Heart left ventricle (tissue), 16 donors: Measurements from ENCODE around the gene OCIAD1. TPM values are rescaled to one million over a fixed set of nuclear protein-coding genes. Genes with fewer than 3 reads are reported as not detected.
"Not testable (repeated sequence)": the region's sequence is repeated elsewhere in the genome, so short reads cannot be mapped to it uniquely, and the experiment has no call there.

Experiments used
- ATAC-seq, 4 donors: fragments of 200-7000 bp; cut with Tn5 transposase; one replicate each; pipeline ENCODE4 v1.9.1; 2020 to 2022; ENCODE audit warnings: moderate library complexity in 4 of 4, mild to moderate bottlenecking in 3 of 4, moderate number of reproducible peaks in 1 of 4
- DNase-seq, 5 donors: peaks; one replicate each; pipeline ENCODE4 v3.0.0-alpha.2; 2020
- H3K27ac ChIP-seq, 12 donors: fragments of 200-600 bp; sonication (generic) in 4 of 12; one replicate each; pipeline versions ENCODE4 v1.5.0 to v1.8.0; 2016 to 2022; ENCODE audit warnings: mild to moderate bottlenecking in 2 of 12
- H3K27me3 ChIP-seq, 9 donors: fragments of 200-600 bp; sonication (generic) in 2 of 9; one replicate each; pipeline versions ENCODE4 v1.5.1 to v1.8.0; 2016 to 2022; ENCODE audit warnings: mild to moderate bottlenecking in 3 of 9
- H3K36me3 ChIP-seq, 9 donors: fragments of 200-600 bp; sonication (generic) in 2 of 9; one replicate each; pipeline versions ENCODE4 v1.5.0 to v1.8.0; 2018 to 2022; ENCODE audit warnings: mild to moderate bottlenecking in 2 of 9
- H3K4me1 ChIP-seq, 12 donors: fragments of 200-600 bp; sonication (generic) in 4 of 12; one replicate each; pipeline versions ENCODE4 v1.5.0 to v1.8.0; 2016 to 2022; ENCODE audit warnings: mild to moderate bottlenecking in 3 of 12
- H3K4me3 ChIP-seq, 12 donors: fragments of 200-600 bp; sonication (generic) in 4 of 12; one replicate each; pipeline versions ENCODE4 v1.5.0 to v1.8.0; 2017 to 2022; ENCODE audit warnings: mild to moderate bottlenecking in 9 of 12, moderate library complexity in 4 of 12
- H3K9me3 ChIP-seq, 12 donors: fragments of 200-600 bp; sonication (generic) in 4 of 12; one replicate each; pipeline versions ENCODE4 v1.5.0 to v1.8.0; 2016 to 2022; ENCODE audit warnings: mild to moderate bottlenecking in 1 of 12
- CTCF ChIP-seq, 12 donors: fragments of 200-600 bp; sonication (generic) in 4 of 12; IDR thresholded peaks; one replicate each; pipeline versions ENCODE4 v1.5.0 to v1.8.0; 2018 to 2022; ENCODE audit warnings: antibody characterized with exemption in 12 of 12, mild to moderate bottlenecking in 5 of 12
- POLR2A ChIP-seq, 2 donors: fragments of 450-650 bp; IDR thresholded peaks; one replicate each; pipeline ENCODE4 v1.6.1; 2017; ENCODE audit warnings: antibody characterized with exemption in 2 of 2, mild to moderate bottlenecking in 2 of 2, moderate library complexity in 2 of 2
- WGBS, 4 donors: extraction: QIAGEN DNeasy Blood & Tissue Kit in 2 of 4; methylation state at CpG; one replicate each; pipeline versions ENCODE4 v1.1.5 to v1.1.7; 2013 to 2018; 5-methylcytosine and 5-hydroxymethylcytosine counted together
- intact Hi-C, 10 donors: fragments of 100-400 bp; cut with DNase I; formaldehyde crosslinking; loops; one replicate each; pipeline versions ENCODE4 v1.11.1 to v1.14.2; 2022
- polyA plus RNA-seq, 2 donors: library from polyadenylated mRNA; stranded (reverse); fragments of 200-250 nt; gene quantifications; one replicate each; pipeline ENCODE4 v1.2.3, GENCODE V29; 2013
- total RNA-seq, 9 donors: library from RNA; depleted of rRNA in 2 of 9; stranded (reverse); fragments of >200 nt in 2 of 9; fragmentation: NEBNext Ultra II Directional in 3 of 9; extraction: Animal tissue kit (Norgen Biotek cat#: 25700) in 3 of 9; gene quantifications; one replicate each; pipeline versions ENCODE4 v1.1.0 to v1.2.4, GENCODE V29; 2016 to 2023
- donor health status: ischemic (EF 13 %, LVEDD 7.1; RV severe dilation, severe dysfunction).
- donor health status: healthy with polysubstance abuse.
- donor health status: DM: no; HTN: yes; CAD: no.
- donor health status: DM: no; HTN: no; CAD: no.
- donor health status: ischemic (EF 25% LVEDD 6.9; RV normal size, moderate dysfunction).
- donor health status: ischemic (EF 25% LVEDD 5.7; RV mildly dilated, moderate dysfunction).
- donor health status: healthy.
- donor health status: DM: yes; HTN: yes; CAD: no.
- donor health status: ischemic (EF 35%, LVEDD 5.7; RV mildly dilated, moderate dysfunction).
- donor health status: nonischemic (EF 11% LVEDD 7.7; RV severe dilation, severe dysfunction).
- donor health status: DM: yes; HTN: yes; CAD: no.
- donor health status: PGD.
- donor health status: ischemic (EF 29% LVEDD 5.4; RV normal size, mild dysfunction).
- donor health status: nonischemic (EF 23%, LVEDD 6.1; RV moderate dilation, normal function).

Gene OCIAD1
- total and polyA plus RNA-seq, 11 donors: 102 to 175 (median 133) TPM

GRCh38 chr4:48858130-48858529 is 27.2 kb downstream of the OCIAD1 start:
- Histone ChIP-seq H3K4me3 (no peak overlapping the region), H3K9me3 (no peaks in the 10 kb centered on the region), H3K27ac (no peak overlapping the region), H3K36me3 (peaks cover 3 to 90% (median 79%) of the 10 kb centered on the region in 9 donors), H3K4me1 (no peaks in the 10 kb centered on the region), H3K27me3 (no peaks in the 10 kb centered on the region)
- ATAC-seq (no peak), DNase-seq (no peak)
- TF ChIP-seq CTCF (IDR thresholded peaks at IDR 0.05) (peak in 1 of 12 donors; percentile 7), POLR2A (IDR thresholded peaks at IDR 0.05) (no peak)
- intact Hi-C loops: loop anchor here in 1 of 10 donors (10.0 kb wide), 1 partner anchor 273 kb away; no protein-coding TSS in a partner anchor
- 94 to 95% (median 94%) methylated on average over 7 of the region's 7 CpGs for WGBS, 4 donors

GRCh38 chr4:48862038-48862437 is 31.1 kb downstream of the OCIAD1 start:
- Histone ChIP-seq H3K4me1 (no peaks in the 10 kb centered on the region), H3K27me3 (no peaks in the 10 kb centered on the region), H3K9me3 (peaks cover 0 to 10% (median 0%) of the 10 kb centered on the region in 12 donors), H3K4me3 (no peak overlapping the region), H3K27ac (no peak overlapping the region), H3K36me3 (peaks cover 3 to 51% (median 44%) of the 10 kb centered on the region in 9 donors)
- intact Hi-C loops: no loop called here
- ATAC-seq (no peak), DNase-seq (no peak)
- 85 to 89% (median 86%) methylated on average over 3 of the region's 3 CpGs for WGBS, 4 donors
- TF ChIP-seq POLR2A (IDR thresholded peaks at IDR 0.05): no peak
- TF ChIP-seq CTCF (IDR thresholded peaks at IDR 0.05): no peak

- no peak for ATAC-seq
- H3K27ac ChIP-seq: no peak overlapping the region
- DNase-seq: no peak
- H3K4me1 ChIP-seq: no peaks in the 10 kb centered on the region
- WGBS, 4 donors: 67 to 76% (median 73%) methylated on average over 1 of the region's 1 CpG
- TF ChIP-seq CTCF (IDR thresholded peaks at IDR 0.05): no peak
- no peak for TF ChIP-seq POLR2A (IDR thresholded peaks at IDR 0.05)
- peaks cover 0 to 10% (median 0%) of the 10 kb centered on the region in 12 donors for H3K9me3 ChIP-seq
- peaks cover 3 to 45% (median 37%) of the 10 kb centered on the region in 9 donors for H3K36me3 ChIP-seq
- H3K4me3 ChIP-seq: no peak overlapping the region
- intact Hi-C loops: no loop called here
- no peaks in the 10 kb centered on the region for H3K27me3 ChIP-seq
These were observed 31.8 kb downstream of the OCIAD1 start for GRCh38 chr4:48862661-48863060.

GRCh38 chr4:48863728-48864127 is 32.8 kb downstream of the OCIAD1 start:
- no peaks in the 10 kb centered on the region for H3K27me3 ChIP-seq
- intact Hi-C loops: no loop called here
- no peaks in the 10 kb centered on the region for H3K4me1 ChIP-seq
- H3K36me3 ChIP-seq: peaks cover 0 to 35% (median 27%) of the 10 kb centered on the region in 9 donors
- TF ChIP-seq CTCF (IDR thresholded peaks at IDR 0.05): no peak
- no peak for TF ChIP-seq POLR2A (IDR thresholded peaks at IDR 0.05)
- ATAC-seq (no peak), DNase-seq (no peak)
- H3K27ac ChIP-seq: no peak overlapping the region
- no peak overlapping the region for H3K4me3 ChIP-seq
- WGBS, 4 donors: 89 to 96% (median 90%) methylated on average over 4 of the region's 4 CpGs
- peaks cover 0 to 10% (median 0%) of the 10 kb centered on the region in 12 donors for H3K9me3 ChIP-seq

GRCh38 chr4:48864696-48865095 is 33.8 kb downstream of the OCIAD1 start:
- H3K4me1 ChIP-seq, H3K4me3 ChIP-seq, H3K27ac ChIP-seq, DNase-seq, H3K27me3 ChIP-seq, ATAC-seq, intact Hi-C loops: not testable (repeated sequence)
- Histone ChIP-seq H3K9me3 (peaks cover 0 to 13% (median 0%) of the 10 kb centered on the region in 12 donors), H3K36me3 (peaks cover 0 to 26% (median 18%) of the 10 kb centered on the region in 9 donors)
- 94 to 99% (median 96%) methylated on average over 4 of the region's 4 CpGs for WGBS, 4 donors
